Fibroblast of mammary gland (primary cell): ENCODE data around the gene EXOC6B.

Source experiments
- DNase-seq: peaks from one replicate; pipeline ENCODE4 v3.0.0-alpha.2; 2010; ENCODE audit warnings: low read depth
- H3K4me3 ChIP-seq: 2 replicates; pipeline ENCODE4 v1.5.1; 2011; ENCODE audit warnings: low read depth, mild to moderate bottlenecking, low read length, moderate library complexity; ENCODE audit not compliant: control insufficient read depth
- CTCF ChIP-seq: conservative IDR thresholded peaks from 2 replicates; pipeline ENCODE4 v1.5.1; 2011; ENCODE audit warnings: low read depth, low read length, inconsistent platforms; ENCODE audit not compliant: control insufficient read depth, insufficient read depth

Gene EXOC6B

GRCh38 chr2:72136933-72137497 is 688.8 kb downstream of the EXOC6B start:
- DNase-seq: no peak
- no peak overlapping the region for H3K4me3 ChIP-seq
- TF ChIP-seq CTCF: no peak

GRCh38 chr2:72136331-72136730 is 689.5 kb downstream of the EXOC6B start:
- TF ChIP-seq CTCF: no peak
- no peak overlapping the region for H3K4me3 ChIP-seq
- DNase-seq: no peak

GRCh38 chr2:72135921-72136320 is 689.9 kb downstream of the EXOC6B start:
- no peak for TF ChIP-seq CTCF
- DNase-seq: no peak
- no peak overlapping the region for H3K4me3 ChIP-seq

GRCh38 chr2:72134997-72135800 is 690.6 kb downstream of the EXOC6B start:
- no peak for TF ChIP-seq CTCF
- no peak overlapping the region for H3K4me3 ChIP-seq
- DNase-seq: no peak

GRCh38 chr2:72134408-72134996 is 691.3 kb downstream of the EXOC6B start:
- DNase-seq: no peak
- no peak overlapping the region for H3K4me3 ChIP-seq
- no peak for TF ChIP-seq CTCF

GRCh38 chr2:72133721-72134407 is 692.0 kb downstream of the EXOC6B start:
- TF ChIP-seq CTCF: no peak
- DNase-seq: no peak
- H3K4me3 ChIP-seq: no peak overlapping the region
